NB4 (cell line): Measurements from ENCODE around the gene HHATL.

Experiments used
- DNase-seq: peaks from one replicate; pipeline ENCODE4 v3.0.0; 2010; ENCODE audit warnings: low read depth
- H3K4me3 ChIP-seq: one replicate; pipeline ENCODE4 v1.5.1; 2011; ENCODE audit warnings: mild to moderate bottlenecking, low read depth, low read length, moderate library complexity
- MAX ChIP-seq: IDR thresholded peaks from 2 replicates; pipeline ENCODE4 v1.6.1; 2011; ENCODE audit warnings: low read depth, low read length
- MYC ChIP-seq: IDR thresholded peaks from 2 replicates; pipeline ENCODE4 v1.6.1; 2011; ENCODE audit warnings: low read depth, low read length
- POLR2A ChIP-seq: IDR thresholded peaks from 2 replicates; pipeline ENCODE4 v1.6.1; 2011; ENCODE audit warnings: mild to moderate bottlenecking; ENCODE audit not compliant: insufficient read length; ENCODE audit errors: extremely low read depth
- TF ChIP-seq, protein P1 (sequence below): IDR thresholded peaks from one replicate; pipeline ENCODE4 v1.5.1; 2012; ENCODE audit warnings: low read depth, low read length

Gene HHATL

DNA sequence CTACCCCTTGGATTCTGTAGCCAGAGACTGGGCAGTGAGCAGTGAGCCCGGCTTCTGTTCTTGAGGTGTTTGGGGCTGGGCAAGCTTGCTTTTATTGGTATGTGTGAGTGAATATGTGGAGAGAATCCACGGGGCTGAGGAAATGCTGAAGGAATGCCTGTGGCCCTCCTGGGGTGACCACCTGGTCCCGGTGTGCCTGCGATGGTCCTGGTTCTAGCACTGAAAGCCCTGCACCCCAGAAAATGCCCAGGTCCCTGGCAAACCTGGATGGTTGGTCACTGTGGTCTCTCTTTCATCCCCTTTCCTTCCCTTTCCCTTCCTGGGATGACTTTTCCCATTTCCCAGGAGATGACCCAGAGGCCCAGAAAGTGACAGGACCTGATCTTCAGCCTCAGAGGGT, 44.9 kb downstream of the HHATL start:
- TF ChIP-seq MYC = no peak
- no peak for DNase-seq
- no peak overlapping the region for H3K4me3 ChIP-seq

DNA sequence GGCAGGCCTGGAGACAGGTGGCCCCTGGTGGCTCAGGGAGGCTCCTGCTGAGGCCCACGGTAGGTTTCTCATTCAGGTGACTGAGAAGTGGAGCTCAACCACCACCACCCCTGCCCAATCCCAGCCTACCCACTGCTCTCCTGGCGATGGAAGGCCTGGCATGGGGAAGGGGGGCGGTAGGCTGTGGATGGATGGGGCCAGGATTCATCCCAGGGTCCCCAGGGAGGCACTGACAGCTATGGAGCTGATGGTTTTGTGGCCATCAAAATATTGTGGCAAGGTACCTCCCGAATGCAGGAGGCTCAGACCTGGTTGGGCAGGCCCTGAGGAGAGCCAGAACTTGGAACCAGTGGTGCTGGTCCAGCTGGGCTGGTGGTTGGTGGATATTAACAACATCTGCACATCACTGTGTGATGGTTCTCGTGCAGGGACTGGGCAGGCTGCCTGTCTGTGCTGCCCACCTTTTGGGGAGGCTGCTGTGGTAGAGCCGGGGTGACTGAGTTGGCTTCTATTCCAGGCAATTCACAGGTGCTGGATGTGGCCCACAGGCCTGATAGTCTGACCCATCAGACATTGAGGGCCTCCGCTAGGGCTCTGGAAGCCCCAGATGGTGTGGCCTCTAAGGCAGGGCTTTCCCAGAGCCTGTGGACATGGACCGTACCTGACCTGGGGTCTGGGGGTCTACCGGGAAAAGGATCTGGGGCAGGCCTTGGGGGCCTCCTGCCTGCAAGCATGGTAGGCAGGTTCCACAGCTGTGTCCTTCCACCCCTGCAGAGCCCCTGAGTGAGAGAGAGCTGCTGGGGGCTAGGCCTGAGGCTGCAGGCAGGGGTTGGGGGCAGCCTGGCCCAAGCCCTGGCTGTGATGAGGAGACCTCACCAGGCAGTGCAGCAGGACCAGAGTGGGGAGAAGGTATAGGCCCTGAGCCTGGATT, 45.7 kb downstream of the HHATL start:
- H3K4me3 ChIP-seq = no peak overlapping the region
- DNase-seq = no peak
- no peak for TF ChIP-seq MYC
- TF ChIP-seq MAX = no peak
- TF ChIP-seq, protein P1, sequence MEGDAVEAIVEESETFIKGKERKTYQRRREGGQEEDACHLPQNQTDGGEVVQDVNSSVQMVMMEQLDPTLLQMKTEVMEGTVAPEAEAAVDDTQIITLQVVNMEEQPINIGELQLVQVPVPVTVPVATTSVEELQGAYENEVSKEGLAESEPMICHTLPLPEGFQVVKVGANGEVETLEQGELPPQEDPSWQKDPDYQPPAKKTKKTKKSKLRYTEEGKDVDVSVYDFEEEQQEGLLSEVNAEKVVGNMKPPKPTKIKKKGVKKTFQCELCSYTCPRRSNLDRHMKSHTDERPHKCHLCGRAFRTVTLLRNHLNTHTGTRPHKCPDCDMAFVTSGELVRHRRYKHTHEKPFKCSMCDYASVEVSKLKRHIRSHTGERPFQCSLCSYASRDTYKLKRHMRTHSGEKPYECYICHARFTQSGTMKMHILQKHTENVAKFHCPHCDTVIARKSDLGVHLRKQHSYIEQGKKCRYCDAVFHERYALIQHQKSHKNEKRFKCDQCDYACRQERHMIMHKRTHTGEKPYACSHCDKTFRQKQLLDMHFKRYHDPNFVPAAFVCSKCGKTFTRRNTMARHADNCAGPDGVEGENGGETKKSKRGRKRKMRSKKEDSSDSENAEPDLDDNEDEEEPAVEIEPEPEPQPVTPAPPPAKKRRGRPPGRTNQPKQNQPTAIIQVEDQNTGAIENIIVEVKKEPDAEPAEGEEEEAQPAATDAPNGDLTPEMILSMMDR = no peak
- no peak for TF ChIP-seq POLR2A

DNA sequence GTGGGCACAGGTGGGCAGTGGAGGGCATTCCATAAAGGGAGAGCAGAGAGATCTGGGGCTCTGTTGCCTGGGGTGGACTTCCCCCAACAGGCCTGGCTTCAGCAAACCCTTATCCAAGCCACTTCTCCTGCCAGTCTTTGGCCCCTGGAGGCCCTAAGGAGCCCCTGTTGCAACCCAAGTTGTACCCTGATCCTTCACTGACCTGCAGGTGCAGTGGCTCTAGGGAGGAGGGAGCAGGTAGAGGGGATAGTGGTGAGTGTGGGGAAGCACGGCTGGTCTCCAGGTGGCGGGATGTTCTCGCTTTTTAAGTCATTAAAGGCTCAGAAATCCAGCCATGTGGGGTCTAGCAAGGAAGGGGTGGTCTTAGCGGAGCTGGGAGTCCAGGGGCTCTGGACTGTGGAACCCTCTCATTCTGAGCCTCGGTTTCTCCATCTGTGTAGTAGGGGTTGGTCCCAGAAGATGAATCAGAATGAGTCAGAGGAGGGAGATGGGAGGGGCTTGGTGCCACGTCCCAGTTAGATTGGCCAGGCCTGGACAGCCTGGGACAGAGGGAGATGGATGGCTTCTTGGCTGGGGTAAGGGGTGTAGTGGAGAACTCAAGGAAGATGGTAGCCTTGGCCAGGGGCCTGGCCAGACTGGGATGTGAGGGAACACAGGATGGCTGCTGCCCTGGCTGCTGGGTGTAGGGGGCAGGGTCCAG, 46.5 kb downstream of the HHATL start:
- no peak overlapping the region for H3K4me3 ChIP-seq
- DNase-seq = no peak
- no peak for TF ChIP-seq POLR2A
- TF ChIP-seq, protein P1 = no peak
- TF ChIP-seq MYC = no peak
- TF ChIP-seq MAX = no peak

DNA sequence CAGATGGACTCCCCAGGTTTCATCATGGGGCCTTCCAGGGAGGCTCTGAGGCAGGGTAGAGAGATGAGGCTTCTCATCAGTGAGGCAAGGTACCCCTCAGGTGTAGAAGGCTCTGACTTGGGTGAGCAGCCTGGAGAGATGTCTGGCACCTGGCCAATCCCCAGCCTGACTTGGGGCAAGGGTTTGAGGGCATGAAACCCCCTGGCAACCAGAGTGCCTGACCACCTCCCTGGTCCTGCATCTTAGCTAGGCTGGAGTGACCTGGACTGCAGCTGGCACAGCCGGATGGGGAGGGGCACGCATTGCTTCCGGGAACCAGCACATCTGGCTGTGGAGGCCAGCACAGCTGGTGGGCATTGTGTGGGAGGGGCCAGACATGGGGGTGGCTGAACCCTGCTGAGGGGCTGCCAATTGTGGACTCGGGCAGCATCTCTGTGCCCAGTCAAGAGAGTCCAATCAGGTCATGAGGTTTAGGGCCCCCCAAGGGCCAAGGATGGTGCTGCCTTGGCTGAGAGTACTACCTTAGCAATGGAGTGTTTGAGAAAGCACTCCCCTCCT, 47.2 kb downstream of the HHATL start:
- TF ChIP-seq, protein P1 = no peak
- TF ChIP-seq MAX (no peak), MYC (no peak), POLR2A (no peak)
- no peak overlapping the region for H3K4me3 ChIP-seq

GRCh38 chr3:42654331-42655201, 48.0 kb downstream of the HHATL start:
- TF ChIP-seq, protein P1 = no peak
- TF ChIP-seq MAX = no peak
- no peak for TF ChIP-seq POLR2A
- TF ChIP-seq MYC = no peak
- no peak overlapping the region for H3K4me3 ChIP-seq
- peak; percentile 43 for DNase-seq

More for the DNA sequence above, 47.2 kb downstream of the HHATL start:
- DNase-seq = no peak
